ES-I3 (cell line): Measurements from ENCODE around the gene CASP8AP2.
"Not testable (repeated sequence)": the region's sequence is repeated elsewhere in the genome, so short reads cannot be mapped to it uniquely, and the experiment has no call there.

Source experiments
- H3K36me3 ChIP-seq: 2 replicates; pipeline ENCODE4 v1.6.1; 2013; ENCODE audit warnings: mild to moderate bottlenecking, low read length, control low read depth, moderate library complexity; ENCODE audit not compliant: insufficient read depth
- H3K4me1 ChIP-seq: 2 replicates; pipeline ENCODE4 v1.6.1; 2013; ENCODE audit warnings: mild to moderate bottlenecking, control low read depth, low read length; ENCODE audit not compliant: insufficient read depth
- H3K9ac ChIP-seq: 2 replicates; pipeline ENCODE4 v1.6.1; 2013; ENCODE audit warnings: low read depth, mild to moderate bottlenecking, low read length, moderate library complexity
- H3K9me3 ChIP-seq: 2 replicates; pipeline ENCODE4 v1.6.1; 2013; ENCODE audit warnings: mild to moderate bottlenecking, low read length, moderate library complexity; ENCODE audit not compliant: control insufficient read depth, insufficient read depth

CASP8AP2 gene

DNA sequence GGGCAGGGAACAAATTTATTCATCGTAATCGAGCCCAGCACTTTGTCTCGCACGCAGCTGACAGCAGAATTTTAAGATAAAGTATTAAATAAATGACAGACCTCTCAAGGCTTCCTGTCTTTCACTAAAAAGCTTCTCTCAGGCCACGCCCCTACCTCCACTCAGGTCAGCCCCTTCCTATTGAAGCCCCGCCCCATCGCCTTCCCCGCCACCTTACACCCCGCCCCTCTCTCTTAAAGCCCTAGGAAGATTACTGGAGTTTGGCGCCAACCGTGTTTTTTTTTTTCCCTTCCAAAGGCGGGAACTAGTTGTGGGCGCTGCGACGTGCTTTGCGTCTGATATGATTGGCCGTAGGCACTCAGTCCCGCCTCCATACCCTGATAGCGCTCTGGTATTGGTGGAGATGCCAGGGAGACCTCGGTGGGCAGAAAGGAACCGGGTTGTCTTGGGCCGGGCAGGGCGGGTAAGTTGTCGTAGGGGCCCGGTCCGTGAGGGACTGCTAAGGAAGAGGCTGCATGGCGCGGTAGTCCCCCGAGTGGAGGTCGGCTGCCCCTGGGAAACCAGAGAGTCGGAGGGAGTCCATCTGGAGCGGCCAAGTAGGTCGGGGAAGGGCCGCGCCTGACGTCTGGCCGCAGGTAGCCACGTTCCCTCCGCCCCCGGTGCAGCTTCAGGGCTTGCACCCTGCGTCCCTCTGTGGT is at the start of gene CASP8AP2:
Gene CASP8AP2, plus strand, starts transcription at position 409 of the 698 bp plus-strand sequence.
- peaks cover 3% of the 10 kb centered on the region; the same call in 1 of the 2 replicates for H3K4me1 ChIP-seq
- H3K9me3 ChIP-seq = no peaks in the 10 kb centered on the region
- H3K36me3 ChIP-seq = peaks cover 11% of the 10 kb centered on the region
- H3K9ac ChIP-seq = peak within 1 kb of the TSS; percentile 94

GRCh38 chr6:89781070-89782034 is 48.3 kb upstream of the CASP8AP2 start:
- Histone ChIP-seq H3K36me3 (peaks cover 50% of the 10 kb centered on the region), H3K4me1 (no peaks in the 10 kb centered on the region), H3K9me3 (no peaks in the 10 kb centered on the region), H3K9ac (no peak overlapping the region)

GRCh38 chr6:89782222-89782621 is 47.5 kb upstream of the CASP8AP2 start:
- Histone ChIP-seq H3K36me3 (peaks cover 50% of the 10 kb centered on the region), H3K9ac (no peak overlapping the region), H3K4me1 (no peaks in the 10 kb centered on the region), H3K9me3 (no peaks in the 10 kb centered on the region)

- not testable (repeated sequence) for H3K4me1 ChIP-seq, H3K9ac ChIP-seq, H3K9me3 ChIP-seq
- peaks cover 59% of the 10 kb centered on the region for H3K36me3 ChIP-seq
Measured at GRCh38 chr6:89783293-89783692, 46.4 kb upstream of the CASP8AP2 start.

DNA sequence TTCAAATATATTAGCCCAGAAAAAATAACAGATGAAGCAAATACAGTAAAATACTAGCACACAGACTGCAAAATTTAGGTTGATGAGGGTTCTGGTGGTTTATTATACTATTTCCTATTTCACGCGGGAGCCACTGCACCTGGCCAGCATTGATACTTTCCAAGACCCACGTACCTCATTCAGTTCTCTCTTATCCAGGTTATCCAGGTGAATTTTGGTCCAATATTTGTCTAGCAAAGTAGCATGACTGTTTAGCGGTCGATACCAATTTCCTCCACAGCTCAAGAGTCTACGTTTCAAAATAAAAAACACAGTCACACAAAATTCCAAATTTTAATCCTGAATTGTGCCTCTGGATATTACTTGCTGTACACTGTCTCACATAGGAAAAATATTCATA is 44.8 kb upstream of the CASP8AP2 start:
- Histone ChIP-seq H3K36me3 (peaks cover 73% of the 10 kb centered on the region), H3K9me3 (no peaks in the 10 kb centered on the region)

GRCh38 chr6:89786970-89787369 is 42.7 kb upstream of the CASP8AP2 start:
- Histone ChIP-seq H3K4me1 (no peaks in the 10 kb centered on the region), H3K9ac (no peak overlapping the region), H3K9me3 (no peaks in the 10 kb centered on the region), H3K36me3 (peaks cover 69% of the 10 kb centered on the region)

More for the DNA sequence above, 44.8 kb upstream of the CASP8AP2 start:
- no peak overlapping the region for H3K9ac ChIP-seq
- H3K4me1 ChIP-seq = no peaks in the 10 kb centered on the region

- no peak overlapping the region for H3K9ac ChIP-seq
Measured at GRCh38 chr6:89787660-89788328, 41.9 kb upstream of the CASP8AP2 start.

DNA sequence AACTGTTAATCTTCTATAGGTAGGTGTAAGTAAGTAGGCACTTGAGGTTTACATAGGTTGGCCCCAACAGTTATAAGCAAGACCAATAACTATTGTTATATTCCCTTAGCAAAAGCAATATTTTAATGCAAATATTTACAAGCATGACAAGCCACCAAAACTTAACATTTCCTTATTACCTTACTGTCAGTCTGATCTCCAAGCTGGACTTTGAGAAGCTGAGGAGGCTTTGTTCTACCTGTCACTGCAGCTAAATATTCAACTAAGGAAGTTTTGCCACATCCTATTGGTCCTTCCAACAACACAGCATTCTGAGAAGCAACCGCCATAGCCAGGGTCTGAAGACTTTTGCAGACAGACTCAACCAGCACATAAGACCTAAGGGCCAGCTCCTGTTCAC is 39.7 kb upstream of the CASP8AP2 start:
- Histone ChIP-seq H3K4me1 (no peaks in the 10 kb centered on the region), H3K9me3 (no peaks in the 10 kb centered on the region), H3K9ac (no peak overlapping the region), H3K36me3 (peaks cover 68% of the 10 kb centered on the region)

More at GRCh38 chr6:89787660-89788328, 41.9 kb upstream of the CASP8AP2 start:
- Histone ChIP-seq H3K36me3 (peaks cover 71% of the 10 kb centered on the region), H3K4me1 (no peaks in the 10 kb centered on the region), H3K9me3 (no peaks in the 10 kb centered on the region)

- Histone ChIP-seq H3K9me3 (no peaks in the 10 kb centered on the region), H3K4me1 (no peaks in the 10 kb centered on the region), H3K36me3 (peaks cover 68% of the 10 kb centered on the region), H3K9ac (no peak overlapping the region)
Measured at GRCh38 chr6:89790403-89790802, 39.3 kb upstream of the CASP8AP2 start.

DNA sequence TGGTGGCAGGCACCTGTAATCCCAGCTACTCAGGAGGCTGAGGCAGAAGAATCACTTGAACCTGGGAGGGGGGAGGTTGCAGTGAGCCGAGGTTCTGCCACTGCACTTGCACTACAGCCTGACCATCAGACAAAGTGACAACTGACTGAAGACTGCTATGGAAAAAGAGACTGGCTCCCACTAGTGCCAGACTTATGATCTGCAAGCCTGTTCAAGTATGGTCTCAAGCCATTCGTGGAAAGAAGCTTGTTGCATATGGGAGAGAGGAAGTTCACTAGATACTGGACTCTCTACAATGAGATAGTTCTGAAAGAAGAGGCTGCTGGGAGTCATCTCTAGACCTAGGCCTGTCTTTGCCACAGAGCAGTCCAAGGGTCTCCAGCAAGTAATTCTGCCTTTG is 36.8 kb upstream of the CASP8AP2 start:
- Histone ChIP-seq H3K36me3 (peaks cover 63% of the 10 kb centered on the region), H3K4me1 (no peaks in the 10 kb centered on the region), H3K9me3 (no peaks in the 10 kb centered on the region), H3K9ac (no peak overlapping the region)

DNA sequence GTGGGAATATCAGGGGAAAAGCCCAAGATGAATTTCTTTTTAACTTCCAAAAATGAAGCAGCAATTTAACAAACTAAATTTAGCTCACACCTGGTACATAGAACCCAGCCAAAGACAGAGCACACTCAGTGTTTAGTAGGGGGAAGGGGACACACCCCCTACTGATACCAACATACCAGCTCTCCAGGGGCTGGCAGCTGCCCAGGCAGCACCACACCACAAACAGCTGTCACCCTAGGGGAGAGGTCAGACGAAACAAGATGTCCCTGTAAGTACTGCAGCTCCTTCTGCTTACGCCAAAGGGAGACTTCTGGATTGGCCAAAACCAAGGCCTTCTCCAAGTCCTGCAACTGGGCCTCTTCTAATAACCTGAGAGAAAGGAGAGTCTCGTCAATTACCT is 36.1 kb upstream of the CASP8AP2 start:
- no peak overlapping the region for H3K9ac ChIP-seq
- H3K9me3 ChIP-seq = no peaks in the 10 kb centered on the region
- peaks cover 57% of the 10 kb centered on the region for H3K36me3 ChIP-seq
- H3K4me1 ChIP-seq = no peaks in the 10 kb centered on the region

GRCh38 chr6:89794324-89794723 is 35.4 kb upstream of the CASP8AP2 start:
- peaks cover 53% of the 10 kb centered on the region for H3K36me3 ChIP-seq
- H3K9ac ChIP-seq = no peak overlapping the region
- no peaks in the 10 kb centered on the region for H3K4me1 ChIP-seq
- H3K9me3 ChIP-seq = no peaks in the 10 kb centered on the region

GRCh38 chr6:89797317-89797716 is 32.4 kb upstream of the CASP8AP2 start:
- no peak overlapping the region for H3K9ac ChIP-seq
- peaks cover 36% of the 10 kb centered on the region for H3K36me3 ChIP-seq
- H3K9me3 ChIP-seq = no peaks in the 10 kb centered on the region
- peaks cover 19% of the 10 kb centered on the region for H3K4me1 ChIP-seq

GRCh38 chr6:89799096-89799495 is 30.6 kb upstream of the CASP8AP2 start:
- no peaks in the 10 kb centered on the region for H3K9me3 ChIP-seq
- H3K36me3 ChIP-seq = peaks cover 23% of the 10 kb centered on the region; the same call in 1 of the 2 replicates
- H3K4me1 ChIP-seq = peaks cover 19% of the 10 kb centered on the region
- no peak overlapping the region for H3K9ac ChIP-seq
